Measurements from ENCODE around the gene DLX4. TPM values are rescaled to one million over a fixed set of nuclear protein-coding genes. Genes with fewer than 3 reads are reported as not detected.

Gene DLX4
- total RNA-seq, 1 donor: under 0.01 TPM

- peak; percentile 79 to 96 (median 88) for DNase-seq (ENCODE audit: low read depth in 2 of 3, low spot score in 2 of 3)
Observed at GRCh38 chr17:49997773-49998703, 29.0 kb downstream of the DLX4 start.

GRCh38 chr17:49998836-49999511, 30.0 kb downstream of the DLX4 start:
- DNase-seq (ENCODE audit: low read depth in 2 of 3, low spot score in 2 of 3): no peak

GRCh38 chr17:50003911-50004310, 34.9 kb downstream of the DLX4 start:
- no peak for DNase-seq (ENCODE audit: low read depth in 2 of 3, low spot score in 2 of 3)

- no peak for DNase-seq (ENCODE audit: low read depth in 2 of 3, low spot score in 2 of 3)
Observed at GRCh38 chr17:50009282-50009681, 40.3 kb downstream of the DLX4 start.

GRCh38 chr17:50013079-50013478, 44.1 kb downstream of the DLX4 start:
- no peak for DNase-seq (ENCODE audit: low read depth in 2 of 3, low spot score in 2 of 3)

GRCh38 chr17:50014471-50015088, 45.6 kb downstream of the DLX4 start:
- no peak for DNase-seq (ENCODE audit: low read depth in 2 of 3, low spot score in 2 of 3)

- DNase-seq (ENCODE audit: low read depth in 2 of 3, low spot score in 2 of 3): no peak
Observed at GRCh38 chr17:50015146-50015545, 46.2 kb downstream of the DLX4 start.

- DNase-seq (ENCODE audit: low read depth in 2 of 3, low spot score in 2 of 3): no peak
Observed at GRCh38 chr17:50018909-50019308, 49.9 kb downstream of the DLX4 start.

GRCh38 chr17:50020841-50021599, 52.0 kb downstream of the DLX4 start:
- peak in 1 of 3 donors; percentile 41 for DNase-seq (ENCODE audit: low read depth in 2 of 3, low spot score in 2 of 3)

- DNase-seq (ENCODE audit: low read depth in 2 of 3, low spot score in 2 of 3): no peak
Observed at GRCh38 chr17:50021681-50022370, 52.8 kb downstream of the DLX4 start.

- no peak for DNase-seq (ENCODE audit: low read depth in 2 of 3, low spot score in 2 of 3)
Observed at GRCh38 chr17:50022463-50023130, 53.6 kb downstream of the DLX4 start.

GRCh38 chr17:50023520-50023919, 54.5 kb downstream of the DLX4 start:
- DNase-seq (ENCODE audit: low read depth in 2 of 3, low spot score in 2 of 3): no peak

Small RNA genes within 50 kb of the gene (small RNA-seq; reads per million reads assigned to genes)
- gene RNU6-1313P: not detected

Other genes starting within 250 kb of the DLX4 start
- 260 TPM for gene FAM117A, start 205.1 kb upstream of the DLX4 start, total RNA-seq
- gene KAT7, start 180.5 kb upstream of the DLX4 start, total RNA-seq: 53.6 TPM
- gene TAC4, start 121.1 kb upstream of the DLX4 start, total RNA-seq: not detected
- not detected for gene DLX3, start 26.0 kb downstream of the DLX4 start, total RNA-seq
- gene ITGA3, start 86.9 kb downstream of the DLX4 start, total RNA-seq: 10.5 TPM
- 111 TPM for gene PDK2, start 126.2 kb downstream of the DLX4 start, total RNA-seq
- gene SAMD14, start 161.0 kb downstream of the DLX4 start, total RNA-seq: 1.1 TPM
- gene PPP1R9B, start 181.5 kb downstream of the DLX4 start, total RNA-seq: 42.5 TPM
- gene SGCA, start 196.8 kb downstream of the DLX4 start, total RNA-seq: not detected
- gene COL1A1, start 232.4 kb downstream of the DLX4 start, total RNA-seq: 0.54 TPM